HepG2 (cell line): Measurements from ENCODE around the gene STK11. TPM values are rescaled to one million over a fixed set of nuclear protein-coding genes. Genes with fewer than 3 reads are reported as not detected.
A peak's percentile ranks its signal among the peaks of the same experiment; 100 is the strongest.

Experiments used
- AGO1 ChIP-seq: fragments of 200-400 bp; formaldehyde crosslinking; IDR thresholded peaks from 2 replicates; pipeline ENCODE4 v1.6.1; 2017; ENCODE audit warnings: mild to moderate bottlenecking, low read depth, low read length, moderate library complexity; ENCODE audit not compliant: poor library complexity, severe bottlenecking
- FOXM1 ChIP-seq: sonication (generic); formaldehyde crosslinking; IDR thresholded peaks from 2 replicates; pipeline ENCODE4 v1.5.0; 2020; ENCODE audit warnings: missing genetic modification reagents
- GABPA ChIP-seq, 2 experiments: IDR thresholded peaks; 2 replicates each; pipeline ENCODE4 v1.6.1; 2011 to 2016; ENCODE audit warnings: low read depth in 2 of 2, low read length in 1 of 2, missing biosample characterization in 1 of 2, missing genetic modification characterization in 1 of 2
- HNRNPL ChIP-seq: fragments of 200-400 bp; formaldehyde crosslinking; IDR thresholded peaks from 2 replicates; pipeline ENCODE4 v1.6.1; 2017; ENCODE audit warnings: mild to moderate bottlenecking, low read depth, low read length
- KDM2A ChIP-seq: sonication (generic); formaldehyde crosslinking; IDR thresholded peaks from 2 replicates; pipeline ENCODE4 v1.4.0; 2020; ENCODE audit warnings: low read depth, missing genetic modification reagents, borderline replicate concordance
- KDM5B ChIP-seq: sonication (generic); formaldehyde crosslinking; IDR thresholded peaks from 2 replicates; pipeline ENCODE4 v1.4.0; 2020; ENCODE audit warnings: missing genetic modification reagents, mild to moderate bottlenecking, borderline replicate concordance
- MBNL3 ChIP-seq: fragments of 250-450 bp; sonication (Bioruptor Pico); conservative IDR thresholded peaks from 2 replicates; pipeline ENCODE4 v1.8.0; 2022; ENCODE audit warnings: mild to moderate bottlenecking, inconsistent platforms
- MYNN ChIP-seq: sonication (generic); formaldehyde crosslinking; IDR thresholded peaks from 2 replicates; pipeline ENCODE4 v1.4.0; 2020; ENCODE audit warnings: mild to moderate bottlenecking, low read depth, missing genetic modification reagents
- RFXAP ChIP-seq: sonication (generic); formaldehyde crosslinking; IDR thresholded peaks from 2 replicates; pipeline ENCODE4 v1.4.0; 2020; ENCODE audit warnings: missing genetic modification reagents, borderline replicate concordance
- SETDB1 ChIP-seq: sonication (generic); formaldehyde crosslinking; IDR thresholded peaks from 2 replicates; pipeline ENCODE4 v1.5.1; 2020; ENCODE audit warnings: missing genetic modification reagents, mild to moderate bottlenecking, borderline replicate concordance
- SP140L ChIP-seq: sonication (generic); formaldehyde crosslinking; IDR thresholded peaks from 2 replicates; pipeline ENCODE4 v1.4.0; 2020; ENCODE audit warnings: missing genetic modification reagents, borderline replicate concordance
- SP5 ChIP-seq: IDR thresholded peaks from 2 replicates; pipeline ENCODE4 v1.6.1; 2016; ENCODE audit warnings: low read depth, borderline replicate concordance
- ZNF232 ChIP-seq: sonication (generic); formaldehyde crosslinking; IDR thresholded peaks from 2 replicates; pipeline ENCODE4 v1.4.0; 2020; ENCODE audit warnings: missing genetic modification reagents, borderline replicate concordance
- ZNF510 ChIP-seq: sonication (generic); formaldehyde crosslinking; IDR thresholded peaks from 2 replicates; pipeline ENCODE4 v1.4.0; 2020; ENCODE audit warnings: low read depth, mild to moderate bottlenecking, missing genetic modification reagents
- ZNF841 ChIP-seq: sonication (generic); formaldehyde crosslinking; IDR thresholded peaks from 2 replicates; pipeline ENCODE4 v1.8.1; 2023; ENCODE audit warnings: missing genetic modification reagents, borderline replicate concordance
- polyA plus RNA-seq, 8 experiments: library from polyadenylated mRNA; depleted of rRNA in 3 of 8; stranded (reverse) in 7 of 8; unstranded in 1 of 8; fragments of >200 nt; fragmentation: Illumina TruSeq in 4 of 8; extraction: Trizol in 4 of 8; gene quantifications; 2 replicates each; pipeline versions ENCODE4 v1.2.1 to v1.2.3, GENCODE V29; 2011 to 2016; ENCODE audit warnings: low read depth in 4 of 8, missing spikeins in 1 of 8, mixed read lengths in 1 of 8; ENCODE audit not compliant: insufficient read depth in 1 of 8
- total RNA-seq, 5 experiments: library from RNA; depleted of rRNA; stranded (reverse); fragments of >200 nt; fragmentation: Illumina TruSeq; extraction: Trizol; gene quantifications; 2 replicates each; pipeline ENCODE4 v1.2.3, GENCODE V29; 2016; ENCODE audit warnings: low read depth in 1 of 5
- TF ChIP-seq, protein P1 (sequence below): sonication (generic); formaldehyde crosslinking; IDR thresholded peaks from 2 replicates; pipeline ENCODE4 v1.8.0; 2023; ENCODE audit warnings: mild to moderate bottlenecking, missing genetic modification reagents
- TF ChIP-seq, protein P2 (sequence below): sonication (generic); formaldehyde crosslinking; conservative IDR thresholded peaks from 2 replicates; pipeline ENCODE4 v1.4.0; 2020; ENCODE audit warnings: missing genetic modification reagents
- TF ChIP-seq, protein P3 (sequence below): sonication (generic); formaldehyde crosslinking; IDR thresholded peaks from 2 replicates; pipeline ENCODE4 v1.4.0; 2020; ENCODE audit warnings: mild to moderate bottlenecking, missing genetic modification reagents
- TF ChIP-seq, protein P4 (sequence below): sonication (generic); formaldehyde crosslinking; IDR thresholded peaks from 2 replicates; pipeline ENCODE4 v1.5.0; 2020; ENCODE audit warnings: mild to moderate bottlenecking, low read depth, missing genetic modification reagents, borderline replicate concordance
- TF ChIP-seq, protein P5 (sequence below): IDR thresholded peaks from 2 replicates; pipeline ENCODE4 v1.6.1; 2016; ENCODE audit warnings: missing genetic modification reagents, missing compliant biosample characterization
- TF ChIP-seq, protein P6 (sequence below): sonication (generic); formaldehyde crosslinking; IDR thresholded peaks from 2 replicates; pipeline ENCODE4 v1.4.0; 2020; ENCODE audit warnings: missing genetic modification reagents; ENCODE audit errors: not compliant biosample characterization

The STK11 gene
- total and polyA plus RNA-seq, 2 of the 13 experiments (the other 11 are each of a cell fraction or from before 2014, with no cell fraction given): 27.5 to 43.6 TPM

DNA sequence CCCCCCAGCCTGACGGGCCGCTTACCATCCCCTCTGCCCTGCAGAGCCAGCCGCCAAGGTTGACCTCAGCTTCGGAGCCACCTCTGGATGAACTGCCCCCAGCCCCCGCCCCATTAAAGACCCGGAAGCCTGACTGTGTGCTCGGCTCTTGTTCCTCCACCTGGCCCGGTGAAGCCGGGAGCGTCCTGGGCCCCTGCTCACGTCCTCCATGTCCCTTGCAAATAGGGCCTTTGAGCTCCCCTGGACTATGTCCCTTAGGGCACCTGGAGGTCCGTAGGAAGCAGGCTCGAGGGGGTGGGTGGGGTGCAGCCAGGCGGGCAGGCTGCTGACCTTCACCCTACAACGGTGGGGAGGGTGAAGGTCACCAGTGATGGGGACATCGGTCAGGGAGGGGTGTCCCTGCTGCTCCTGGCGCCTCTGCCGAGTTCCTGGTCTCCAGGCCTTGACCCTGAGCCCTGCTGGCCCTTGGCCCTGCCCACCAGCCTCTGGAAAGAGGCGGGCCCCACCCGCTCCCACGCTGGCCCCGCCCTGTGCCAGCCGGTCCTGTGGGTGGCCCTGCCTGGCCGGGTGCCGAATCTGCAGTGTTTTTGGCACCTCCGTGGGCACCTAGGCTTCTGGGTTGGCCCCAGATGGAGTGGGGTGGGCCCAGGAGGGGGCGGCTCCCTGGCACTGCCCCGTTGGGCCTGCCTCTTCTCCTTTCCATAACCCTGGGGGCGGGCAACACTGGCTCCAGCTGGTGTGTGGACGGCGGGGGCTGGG is 39.3 kb downstream of the STK11 start (continued):
- TF ChIP-seq KDM2A (CRISPR knock-in tag): peak; percentile 69
- peak; percentile 93 for TF ChIP-seq HNRNPL
- peak; percentile 96 for TF ChIP-seq SP5 (CRISPR knock-in tag)
- no peak for TF ChIP-seq FOXM1 (CRISPR knock-in tag)
- TF ChIP-seq ZNF232 (CRISPR knock-in tag): peak; percentile 47; the same call in 1 of the 2 replicates
- no peak for TF ChIP-seq SP140L (CRISPR knock-in tag)
- no peak for TF ChIP-seq ZNF510
- TF ChIP-seq, protein P1, sequence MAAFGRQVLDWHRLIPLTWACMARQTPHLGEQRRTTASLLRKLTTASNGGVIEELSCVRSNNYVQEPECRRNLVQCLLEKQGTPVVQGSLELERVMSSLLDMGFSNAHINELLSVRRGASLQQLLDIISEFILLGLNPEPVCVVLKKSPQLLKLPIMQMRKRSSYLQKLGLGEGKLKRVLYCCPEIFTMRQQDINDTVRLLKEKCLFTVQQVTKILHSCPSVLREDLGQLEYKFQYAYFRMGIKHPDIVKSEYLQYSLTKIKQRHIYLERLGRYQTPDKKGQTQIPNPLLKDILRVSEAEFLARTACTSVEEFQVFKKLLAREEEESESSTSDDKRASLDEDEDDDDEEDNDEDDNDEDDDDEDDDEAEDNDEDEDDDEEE (CRISPR knock-in tag): no peak
- TF ChIP-seq, protein P2, sequence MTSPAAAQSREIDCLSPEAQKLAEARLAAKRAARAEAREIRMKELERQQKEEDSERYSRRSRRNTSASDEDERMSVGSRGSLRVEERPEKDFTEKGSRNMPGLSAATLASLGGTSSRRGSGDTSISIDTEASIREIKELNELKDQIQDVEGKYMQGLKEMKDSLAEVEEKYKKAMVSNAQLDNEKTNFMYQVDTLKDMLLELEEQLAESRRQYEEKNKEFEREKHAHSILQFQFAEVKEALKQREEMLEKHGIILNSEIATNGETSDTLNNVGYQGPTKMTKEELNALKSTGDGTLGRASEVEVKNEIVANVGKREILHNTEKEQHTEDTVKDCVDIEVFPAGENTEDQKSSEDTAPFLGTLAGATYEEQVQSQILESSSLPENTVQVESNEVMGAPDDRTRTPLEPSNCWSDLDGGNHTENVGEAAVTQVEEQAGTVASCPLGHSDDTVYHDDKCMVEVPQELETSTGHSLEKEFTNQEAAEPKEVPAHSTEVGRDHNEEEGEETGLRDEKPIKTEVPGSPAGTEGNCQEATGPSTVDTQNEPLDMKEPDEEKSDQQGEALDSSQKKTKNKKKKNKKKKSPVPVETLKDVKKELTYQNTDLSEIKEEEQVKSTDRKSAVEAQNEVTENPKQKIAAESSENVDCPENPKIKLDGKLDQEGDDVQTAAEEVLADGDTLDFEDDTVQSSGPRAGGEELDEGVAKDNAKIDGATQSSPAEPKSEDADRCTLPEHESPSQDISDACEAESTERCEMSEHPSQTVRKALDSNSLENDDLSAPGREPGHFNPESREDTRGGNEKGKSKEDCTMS (CRISPR knock-in tag): no peak
- TF ChIP-seq GABPA (IDR thresholded peaks at IDR 0.05; ENCODE audit: low read depth, low read length): no peak
- TF ChIP-seq GABPA (CRISPR knock-in tag; IDR thresholded peaks at IDR 0.05; ENCODE audit: low read depth): peak; percentile 71
- TF ChIP-seq ZNF841: no peak
- TF ChIP-seq RFXAP: peak; percentile 79; the same call in 1 of the 2 replicates
- TF ChIP-seq, protein P3, sequence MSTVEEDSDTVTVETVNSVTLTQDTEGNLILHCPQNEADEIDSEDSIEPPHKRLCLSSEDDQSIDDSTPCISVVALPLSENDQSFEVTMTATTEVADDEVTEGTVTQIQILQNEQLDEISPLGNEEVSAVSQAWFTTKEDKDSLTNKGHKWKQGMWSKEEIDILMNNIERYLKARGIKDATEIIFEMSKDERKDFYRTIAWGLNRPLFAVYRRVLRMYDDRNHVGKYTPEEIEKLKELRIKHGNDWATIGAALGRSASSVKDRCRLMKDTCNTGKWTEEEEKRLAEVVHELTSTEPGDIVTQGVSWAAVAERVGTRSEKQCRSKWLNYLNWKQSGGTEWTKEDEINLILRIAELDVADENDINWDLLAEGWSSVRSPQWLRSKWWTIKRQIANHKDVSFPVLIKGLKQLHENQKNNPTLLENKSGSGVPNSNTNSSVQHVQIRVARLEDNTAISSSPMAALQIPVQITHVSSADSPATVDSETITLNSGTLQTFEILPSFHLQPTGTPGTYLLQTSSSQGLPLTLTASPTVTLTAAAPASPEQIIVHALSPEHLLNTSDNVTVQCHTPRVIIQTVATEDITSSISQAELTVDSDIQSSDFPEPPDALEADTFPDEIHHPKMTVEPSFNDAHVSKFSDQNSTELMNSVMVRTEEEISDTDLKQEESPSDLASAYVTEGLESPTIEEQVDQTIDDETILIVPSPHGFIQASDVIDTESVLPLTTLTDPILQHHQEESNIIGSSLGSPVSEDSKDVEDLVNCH (CRISPR knock-in tag): 0 out of 2 replicates have a peak, but pooled peaks have one; percentile 45
- TF ChIP-seq, protein P4, sequence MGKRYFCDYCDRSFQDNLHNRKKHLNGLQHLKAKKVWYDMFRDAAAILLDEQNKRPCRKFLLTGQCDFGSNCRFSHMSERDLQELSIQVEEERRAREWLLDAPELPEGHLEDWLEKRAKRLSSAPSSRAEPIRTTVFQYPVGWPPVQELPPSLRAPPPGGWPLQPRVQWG (CRISPR knock-in tag): no peak
- no peak for TF ChIP-seq SETDB1
- TF ChIP-seq MYNN (CRISPR knock-in tag): no peak
- TF ChIP-seq AGO1: peak; percentile 84
- TF ChIP-seq MBNL3 (CRISPR knock-in tag): no peak
- TF ChIP-seq, protein P5, sequence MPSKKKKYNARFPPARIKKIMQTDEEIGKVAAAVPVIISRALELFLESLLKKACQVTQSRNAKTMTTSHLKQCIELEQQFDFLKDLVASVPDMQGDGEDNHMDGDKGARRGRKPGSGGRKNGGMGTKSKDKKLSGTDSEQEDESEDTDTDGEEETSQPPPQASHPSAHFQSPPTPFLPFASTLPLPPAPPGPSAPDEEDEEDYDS (CRISPR knock-in tag): peak; percentile 73; the same call in 1 of the 2 replicates
- TF ChIP-seq, protein P6, sequence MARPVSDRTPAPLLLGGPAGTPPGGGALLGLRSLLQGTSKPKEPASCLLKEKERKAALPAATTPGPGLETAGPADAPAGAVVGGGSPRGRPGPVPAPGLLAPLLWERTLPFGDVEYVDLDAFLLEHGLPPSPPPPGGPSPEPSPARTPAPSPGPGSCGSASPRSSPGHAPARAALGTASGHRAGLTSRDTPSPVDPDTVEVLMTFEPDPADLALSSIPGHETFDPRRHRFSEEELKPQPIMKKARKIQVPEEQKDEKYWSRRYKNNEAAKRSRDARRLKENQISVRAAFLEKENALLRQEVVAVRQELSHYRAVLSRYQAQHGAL (CRISPR knock-in tag): no peak
- no peak; the same call in 1 of the 2 replicates for TF ChIP-seq KDM5B (CRISPR knock-in tag)
